Heart left ventricle (tissue), 13 donors: ENCODE measurements around the gene TIAM2.

ENCODE experiments used
- CTCF ChIP-seq, 12 donors: fragments of 200-600 bp; sonication (generic) in 4 of 12; IDR thresholded peaks; one replicate each; pipeline versions ENCODE4 v1.5.0 to v1.8.0; 2018 to 2022; ENCODE audit warnings: antibody characterized with exemption in 12 of 12, mild to moderate bottlenecking in 5 of 12
- POLR2A ChIP-seq, 2 donors: fragments of 450-650 bp; IDR thresholded peaks; one replicate each; pipeline ENCODE4 v1.6.1; 2017; ENCODE audit warnings: antibody characterized with exemption in 2 of 2, mild to moderate bottlenecking in 2 of 2, moderate library complexity in 2 of 2
- donor health status: ischemic (EF 13 %, LVEDD 7.1; RV severe dilation, severe dysfunction).
- donor health status: DM: no; HTN: yes; CAD: no.
- donor health status: DM: no; HTN: no; CAD: no.
- donor health status: ischemic (EF 25% LVEDD 6.9; RV normal size, moderate dysfunction).
- donor health status: ischemic (EF 25% LVEDD 5.7; RV mildly dilated, moderate dysfunction).
- donor health status: ischemic (EF 35%, LVEDD 5.7; RV mildly dilated, moderate dysfunction).
- donor health status: nonischemic (EF 11% LVEDD 7.7; RV severe dilation, severe dysfunction).
- donor health status: DM: yes; HTN: yes; CAD: no.
- donor health status: PGD.
- donor health status: ischemic (EF 29% LVEDD 5.4; RV normal size, mild dysfunction).
- donor health status: nonischemic (EF 23%, LVEDD 6.1; RV moderate dilation, normal function).

GRCh38 chr6:155062866-155063341, 67.8 kb downstream of the TIAM2 start:
- TF ChIP-seq CTCF (IDR thresholded peaks at IDR 0.05) (no peak), POLR2A (IDR thresholded peaks at IDR 0.05) (no peak)
